Measurements from ENCODE around the gene PIWIL4.

Gene PIWIL4

DNA sequence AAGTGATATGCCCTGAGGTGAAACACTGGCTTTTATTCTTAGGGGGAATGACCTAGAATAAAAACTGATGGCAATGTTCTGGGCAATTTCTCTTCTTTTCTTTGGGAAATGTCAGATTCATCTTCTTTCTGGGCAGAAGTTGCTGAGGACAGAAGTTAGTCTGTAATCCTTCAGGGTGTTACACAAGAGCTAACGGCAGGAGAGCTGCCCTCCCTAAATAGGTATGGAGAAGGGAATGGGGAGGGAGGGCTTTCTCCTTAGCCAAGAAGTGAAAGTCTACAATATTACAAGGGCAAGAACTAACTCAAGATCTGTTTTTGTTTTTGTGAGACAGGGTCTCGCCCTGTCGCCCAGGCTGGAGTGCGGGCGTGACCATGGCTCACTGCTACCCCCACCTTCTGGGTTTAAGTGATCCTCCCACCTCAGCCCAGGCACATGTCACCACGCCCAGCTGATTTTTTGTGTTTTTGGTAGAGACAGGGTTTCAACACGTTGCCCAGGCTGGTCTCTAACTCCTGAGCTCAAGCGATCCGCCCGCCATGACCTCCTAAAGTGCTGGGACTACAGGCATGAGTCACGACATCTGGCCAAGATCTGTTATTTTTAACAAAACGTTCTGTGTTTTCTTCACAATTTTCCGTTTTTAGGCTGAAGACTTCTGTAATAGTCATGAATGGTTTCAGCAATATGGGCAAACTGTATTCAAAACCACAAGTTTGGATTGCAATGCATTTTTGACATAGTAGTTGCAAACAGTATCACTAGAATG is 7.2 kb downstream of the PIWIL4 start:
- Histone ChIP-seq H3K4me2 (ENCODE audit: low read depth, low read length) (no peak overlapping the region), H3K27ac (ENCODE audit: low read length) (no peak overlapping the region), H3K9me3 (replicated peaks; ENCODE audit: insufficient read depth, low read length) (no peaks in the 10 kb centered on the region), H3K9ac (ENCODE audit: low read length) (no peak overlapping the region), H3K36me3 (replicated peaks; ENCODE audit: insufficient read depth, low read length) (no peaks in the 10 kb centered on the region), H4K20me1 (ENCODE audit: insufficient read depth, low read length) (no peaks in the 10 kb centered on the region), H3F3A (ENCODE audit: insufficient read depth, low read length) (no peaks in the 10 kb centered on the region), H2AFZ (ENCODE audit: low read length) (no peak overlapping the region), H3K27me3 (replicated peaks; ENCODE audit: insufficient read depth, low read length) (no peaks in the 10 kb centered on the region), H3K4me3 (ENCODE audit: low read length) (no peak overlapping the region), H3K4me1 (ENCODE audit: low read length) (no peaks in the 10 kb centered on the region), H3K79me2 (ENCODE audit: low read length) (no peaks in the 10 kb centered on the region), H3K9me2 (replicated peaks; ENCODE audit: insufficient read depth, low read length) (no peaks in the 10 kb centered on the region)
- TF ChIP-seq, protein P1, sequence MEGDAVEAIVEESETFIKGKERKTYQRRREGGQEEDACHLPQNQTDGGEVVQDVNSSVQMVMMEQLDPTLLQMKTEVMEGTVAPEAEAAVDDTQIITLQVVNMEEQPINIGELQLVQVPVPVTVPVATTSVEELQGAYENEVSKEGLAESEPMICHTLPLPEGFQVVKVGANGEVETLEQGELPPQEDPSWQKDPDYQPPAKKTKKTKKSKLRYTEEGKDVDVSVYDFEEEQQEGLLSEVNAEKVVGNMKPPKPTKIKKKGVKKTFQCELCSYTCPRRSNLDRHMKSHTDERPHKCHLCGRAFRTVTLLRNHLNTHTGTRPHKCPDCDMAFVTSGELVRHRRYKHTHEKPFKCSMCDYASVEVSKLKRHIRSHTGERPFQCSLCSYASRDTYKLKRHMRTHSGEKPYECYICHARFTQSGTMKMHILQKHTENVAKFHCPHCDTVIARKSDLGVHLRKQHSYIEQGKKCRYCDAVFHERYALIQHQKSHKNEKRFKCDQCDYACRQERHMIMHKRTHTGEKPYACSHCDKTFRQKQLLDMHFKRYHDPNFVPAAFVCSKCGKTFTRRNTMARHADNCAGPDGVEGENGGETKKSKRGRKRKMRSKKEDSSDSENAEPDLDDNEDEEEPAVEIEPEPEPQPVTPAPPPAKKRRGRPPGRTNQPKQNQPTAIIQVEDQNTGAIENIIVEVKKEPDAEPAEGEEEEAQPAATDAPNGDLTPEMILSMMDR (IDR thresholded peaks at IDR 0.05; ENCODE audit: low read length) = no peak
- no peak for TF ChIP-seq EZH2 (optimal IDR thresholded peaks at IDR 0.05; ENCODE audit: low read depth, low read length)
- no peak for TF ChIP-seq EZH2phosphoT487 (IDR thresholded peaks at IDR 0.05; ENCODE audit: low read length)
- no peak for DNase-seq

DNA sequence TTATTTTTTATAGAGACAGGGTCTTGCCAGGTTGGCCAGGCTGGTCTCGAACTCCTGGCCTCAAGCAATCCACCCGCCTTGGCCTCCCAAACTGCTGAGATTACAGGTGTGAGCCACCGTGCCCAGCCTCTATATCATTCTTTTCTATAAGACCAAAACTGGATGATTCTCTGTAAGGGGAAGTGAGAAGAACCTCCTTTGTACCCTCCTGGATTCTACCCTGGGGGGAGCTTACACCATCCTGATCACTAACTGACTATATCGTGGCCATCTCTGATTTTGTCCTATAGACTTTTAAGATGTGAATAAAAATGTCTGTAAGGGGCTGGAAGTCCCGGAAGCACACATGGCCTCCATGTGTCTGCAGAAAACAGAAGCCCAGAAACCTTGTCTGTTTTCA is 9.1 kb downstream of the PIWIL4 start:
- Histone ChIP-seq H3K79me2 (ENCODE audit: low read length) (no peaks in the 10 kb centered on the region), H3K4me3 (ENCODE audit: low read length) (no peak overlapping the region), H3K4me1 (ENCODE audit: low read length) (no peaks in the 10 kb centered on the region), H3K9me2 (replicated peaks; ENCODE audit: insufficient read depth, low read length) (no peaks in the 10 kb centered on the region), H3K36me3 (replicated peaks; ENCODE audit: insufficient read depth, low read length) (no peaks in the 10 kb centered on the region), H3K9ac (ENCODE audit: low read length) (no peak overlapping the region), H3K27me3 (replicated peaks; ENCODE audit: insufficient read depth, low read length) (no peaks in the 10 kb centered on the region), H2AFZ (ENCODE audit: low read length) (no peak overlapping the region), H4K20me1 (ENCODE audit: insufficient read depth, low read length) (no peaks in the 10 kb centered on the region), H3K27ac (ENCODE audit: low read length) (no peak overlapping the region), H3K9me3 (replicated peaks; ENCODE audit: insufficient read depth, low read length) (no peaks in the 10 kb centered on the region), H3K4me2 (ENCODE audit: low read depth, low read length) (no peak overlapping the region), H3F3A (ENCODE audit: insufficient read depth, low read length) (no peaks in the 10 kb centered on the region)
- TF ChIP-seq, protein P1 (IDR thresholded peaks at IDR 0.05; ENCODE audit: low read length) = no peak
- no peak for TF ChIP-seq EZH2 (optimal IDR thresholded peaks at IDR 0.05; ENCODE audit: low read depth, low read length)
- no peak for TF ChIP-seq EZH2phosphoT487 (IDR thresholded peaks at IDR 0.05; ENCODE audit: low read length)
- no peak for DNase-seq

DNA sequence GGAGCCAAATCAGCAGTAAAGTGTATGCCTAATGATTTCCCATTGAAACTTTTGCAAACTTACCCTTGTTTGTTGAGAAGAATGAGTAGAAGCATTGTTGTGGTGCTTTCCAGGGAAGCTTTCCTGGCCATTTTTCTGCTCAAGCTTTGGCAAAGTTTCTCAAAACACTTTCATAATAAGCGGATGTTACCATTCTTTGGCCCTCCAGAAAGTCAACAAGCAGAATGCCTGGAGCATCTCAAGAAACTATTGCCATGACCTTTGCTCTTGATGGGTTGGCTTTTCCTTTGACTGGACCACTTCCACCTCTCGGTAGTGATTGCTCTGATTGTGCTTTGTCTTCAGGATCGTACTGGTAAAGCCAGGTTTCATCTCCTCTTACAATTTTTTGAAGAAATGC is 10.7 kb downstream of the PIWIL4 start:
- no peaks in the 10 kb centered on the region for H3K9me3 ChIP-seq (replicated peaks; ENCODE audit: insufficient read depth, low read length)
- H3K4me1 ChIP-seq (ENCODE audit: low read length) = no peaks in the 10 kb centered on the region
- no peaks in the 10 kb centered on the region for H3F3A ChIP-seq (ENCODE audit: insufficient read depth, low read length)
- TF ChIP-seq, protein P1 (IDR thresholded peaks at IDR 0.05; ENCODE audit: low read length) = no peak
- TF ChIP-seq EZH2phosphoT487 (IDR thresholded peaks at IDR 0.05; ENCODE audit: low read length) (no peak), EZH2 (optimal IDR thresholded peaks at IDR 0.05; ENCODE audit: low read depth, low read length) (no peak)
- H3K79me2 ChIP-seq (ENCODE audit: low read length) = no peaks in the 10 kb centered on the region
- no peaks in the 10 kb centered on the region for H3K36me3 ChIP-seq (replicated peaks; ENCODE audit: insufficient read depth, low read length)
- no peak overlapping the region for H3K27ac ChIP-seq (ENCODE audit: low read length)
- no peak overlapping the region for H3K4me2 ChIP-seq (ENCODE audit: low read depth, low read length)
- no peaks in the 10 kb centered on the region for H3K9me2 ChIP-seq (replicated peaks; ENCODE audit: insufficient read depth, low read length)
- H4K20me1 ChIP-seq (ENCODE audit: insufficient read depth, low read length) = no peaks in the 10 kb centered on the region
- no peak overlapping the region for H3K4me3 ChIP-seq (ENCODE audit: low read length)
- H3K27me3 ChIP-seq (replicated peaks; ENCODE audit: insufficient read depth, low read length) = no peaks in the 10 kb centered on the region
- no peak overlapping the region for H3K9ac ChIP-seq (ENCODE audit: low read length)
- DNase-seq = no peak
- H2AFZ ChIP-seq (ENCODE audit: low read length) = no peak overlapping the region

All from MM.1S (cell line).